B cell (primary cell): ENCODE data around the gene PARD3B. TPM values are rescaled to one million over a fixed set of nuclear protein-coding genes. Genes with fewer than 3 reads are reported as not detected.

Source experiments
- ATAC-seq: fragments of 200-7000 bp; cut with Tn5 transposase; one replicate; pipeline ENCODE4 v1.10.0; 2021; ENCODE audit warnings: low read depth, mild to moderate bottlenecking, moderate number of reproducible peaks, moderate library complexity
- CTCF ChIA-PET: fragments of 350-600 bp; sonication (Branson Sonifier 250); formaldehyde crosslinking; loops from one replicate; lab custom pipeline; 2021; ENCODE audit warnings: antibody characterized with exemption, inconsistent platforms; lab: Charles Lee
- POLR2A ChIA-PET: fragments of 350-600 bp; sonication (Branson Sonifier 250); formaldehyde crosslinking; loops from one replicate; lab custom pipeline; 2021; ENCODE audit warnings: antibody characterized with exemption; lab: Charles Lee
- DNase-seq: peaks from one replicate; pipeline ENCODE4 v3.0.0; 2013
- H2AFZ ChIP-seq: 2 replicates; pipeline ENCODE4 v1.6.1; 2012; ENCODE audit warnings: mild to moderate bottlenecking, low read depth, low read length; ENCODE audit not compliant: insufficient read depth, poor library complexity, severe bottlenecking
- H3K27ac ChIP-seq, 2 donors: 1 replicate in 1 of 2; 2 replicates in 1 of 2; pipeline ENCODE4 v1.5.1; 2012 to 2013; ENCODE audit warnings: low read length in 2 of 2, mild to moderate bottlenecking in 2 of 2, moderate library complexity in 1 of 2
- H3K27me3 ChIP-seq, 4 experiments: fragments of 200-600 bp in 1 of 4; sonication (generic) in 1 of 4; replicated peaks in 1 of 4; 1 replicate in 2 of 4; 2 replicates in 2 of 4; pipeline versions ENCODE4 v1.6.1 to v1.7.0; 2013 to 2016; ENCODE audit warnings: low read length in 3 of 4, mild to moderate bottlenecking in 2 of 4, mixed read lengths in 1 of 4, moderate library complexity in 1 of 4; ENCODE audit not compliant: insufficient read depth in 4 of 4, control insufficient read depth in 3 of 4; ENCODE audit errors: control extremely low read depth in 1 of 4
- H3K36me3 ChIP-seq, 2 experiments: replicated peaks in 1 of 2; 1 replicate in 1 of 2; 2 replicates in 1 of 2; pipeline versions ENCODE4 v1.6.1 to v1.7.1; 2013; ENCODE audit warnings: low read length in 1 of 2; ENCODE audit not compliant: insufficient read depth in 2 of 2, control insufficient read depth in 1 of 2; ENCODE audit errors: control extremely low read depth in 1 of 2, extremely low read depth in 1 of 2
- H3K4me1 ChIP-seq, 2 donors: fragments of 200-600 bp in 1 of 2; sonication (generic) in 1 of 2; 1 replicate in 1 of 2; 2 replicates in 1 of 2; pipeline versions ENCODE4 v1.5.1 to v1.6.1; 2013 to 2017; ENCODE audit warnings: low read length in 2 of 2; ENCODE audit not compliant: control insufficient read depth in 2 of 2, insufficient read depth in 2 of 2
- H3K4me2 ChIP-seq: replicated peaks from 2 replicates; pipeline ENCODE3; 2012; ENCODE audit warnings: mild to moderate bottlenecking, low read depth, low read length; ENCODE audit not compliant: poor library complexity, severe bottlenecking
- H3K4me3 ChIP-seq, 5 experiments: fragments of 200-600 bp in 1 of 5; sonication (generic) in 1 of 5; 1 replicate in 3 of 5; 2 replicates in 2 of 5; pipeline versions ENCODE4 v1.5.1 to v1.7.0; 2011 to 2016; ENCODE audit warnings: low read length in 4 of 5, mild to moderate bottlenecking in 4 of 5, low read depth in 2 of 5, control low read depth in 1 of 5, moderate library complexity in 1 of 5; ENCODE audit not compliant: insufficient read depth in 1 of 5; ENCODE audit errors: control extremely low read depth in 1 of 5, extremely low read depth in 1 of 5
- H3K79me2 ChIP-seq: fragments of 200-600 bp; sonication (generic); one replicate; pipeline ENCODE4 v1.6.0; 2016; ENCODE audit warnings: low read length; ENCODE audit not compliant: control insufficient read depth, insufficient read depth
- H3K9ac ChIP-seq: fragments of 200-600 bp; sonication (generic); 2 replicates; pipeline ENCODE4 v1.6.1; 2017; ENCODE audit warnings: mild to moderate bottlenecking, low read length, moderate library complexity
- H3K9me3 ChIP-seq, 3 donors: one replicate each; pipeline versions ENCODE4 v1.6.1 to v1.7.1; 2013; ENCODE audit warnings: low read length in 2 of 3; ENCODE audit not compliant: control insufficient read depth in 2 of 3, insufficient read depth in 1 of 3; ENCODE audit errors: control extremely low read depth in 1 of 3
- H4K20me1 ChIP-seq: 2 replicates; pipeline ENCODE4 v1.6.0; 2012; ENCODE audit warnings: mild to moderate bottlenecking, low read length; ENCODE audit not compliant: insufficient read depth, control insufficient read depth, poor library complexity, severe bottlenecking
- H3K27ac Mint-ChIP-seq: one replicate; pipeline ENCODE4 v1.8.0; 2021; ENCODE audit warnings: mixed read lengths
- H3K27me3 Mint-ChIP-seq: one replicate; pipeline ENCODE4 v1.8.0; 2021; ENCODE audit warnings: mixed read lengths
- H3K4me1 Mint-ChIP-seq: one replicate; pipeline ENCODE4 v1.8.0; 2021; ENCODE audit warnings: mixed read lengths
- H3K4me3 Mint-ChIP-seq: one replicate; pipeline ENCODE4 v1.8.0; 2021; ENCODE audit warnings: mixed read lengths
- H3K9me3 Mint-ChIP-seq: one replicate; pipeline ENCODE4 v1.8.0; 2022; ENCODE audit warnings: mixed read lengths; ENCODE audit not compliant: insufficient read depth
- EZH2 ChIP-seq: IDR thresholded peaks from 2 replicates; pipeline ENCODE4 v1.6.1; 2012; ENCODE audit warnings: borderline replicate concordance, low read depth, mild to moderate bottlenecking, moderate library complexity, low read length; ENCODE audit not compliant: insufficient read depth, poor library complexity, severe bottlenecking
- WGBS: methylation state at CpG from one replicate; pipeline ENCODE4 v1.1.5; 2013; ENCODE audit warnings: missing lambda C conversion rate; ENCODE audit not compliant: insufficient coverage; 5-methylcytosine and 5-hydroxymethylcytosine counted together
- intact Hi-C: fragments of 100-400 bp; cut with micrococcal nuclease; formaldehyde crosslinking; loops from one replicate; pipeline ENCODE4 v1.10.0; 2022
- polyA plus RNA-seq: library from polyadenylated mRNA; depleted of rRNA; stranded (reverse); fragments of >200 nt; gene quantifications from 2 replicates; pipeline ENCODE4 v1.2.3, GENCODE V29; 2012
- total RNA-seq, 2 donors: library from RNA; stranded (reverse); fragments of 120-200 nt in 1 of 2; gene quantifications; 1 replicate in 1 of 2; 2 replicates in 1 of 2; pipeline versions ENCODE4 v1.2.3 to v1.2.4, GENCODE V29; 2013 to 2022
- TF ChIP-seq, protein P1 (sequence below): fragments of 200-600 bp; IDR thresholded peaks from one replicate; pipeline ENCODE4 v1.8.0; 2022; ENCODE audit warnings: antibody characterized with exemption, mild to moderate bottlenecking

Gene PARD3B
- total and polyA plus RNA-seq, 2 donors (not counting 1 experiment from before 2014, with no cell fraction given): not detected

DNA sequence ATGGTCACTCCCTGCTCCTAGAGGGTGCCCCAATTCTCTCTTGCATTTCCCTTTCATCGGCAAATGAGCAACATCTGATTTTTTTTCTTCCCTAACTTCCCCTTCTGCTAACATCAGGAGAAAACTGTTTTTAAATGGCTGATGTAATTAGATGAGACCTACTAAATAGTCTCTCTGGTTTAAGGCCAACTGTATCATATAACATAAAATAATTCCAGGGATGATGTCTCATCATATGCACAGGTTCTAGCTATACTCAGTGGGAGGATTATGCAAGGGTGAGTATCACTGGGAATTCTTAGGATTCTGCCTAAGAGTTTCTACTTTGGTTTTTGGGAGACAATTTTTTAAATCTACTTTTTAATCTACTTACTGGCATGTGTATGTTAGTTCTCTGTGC lies 193.4 kb downstream of the PARD3B start:
- ATAC-seq (no peak), DNase-seq (no peak)
- Histone ChIP-seq H3K4me2 (no peak overlapping the region), H3K27ac (no peak overlapping the region), H4K20me1 (no peaks in the 10 kb centered on the region), H3K9ac (no peak overlapping the region), H3K27me3 (no peaks in the 10 kb centered on the region), H3K4me3 (no peak overlapping the region), H3K9me3 (peaks cover 0 to 7% (median 1%) of the 10 kb centered on the region in 3 donors), H3K79me2 (no peaks in the 10 kb centered on the region), H3K4me1 (no peaks in the 10 kb centered on the region), H2AFZ (no peak overlapping the region), H3K36me3 (no peaks in the 10 kb centered on the region)
- H3K4me1 Mint-ChIP-seq: no peaks in the 10 kb centered on the region
- H3K27me3 Mint-ChIP-seq: no peaks in the 10 kb centered on the region
- TF ChIP-seq, protein P1, sequence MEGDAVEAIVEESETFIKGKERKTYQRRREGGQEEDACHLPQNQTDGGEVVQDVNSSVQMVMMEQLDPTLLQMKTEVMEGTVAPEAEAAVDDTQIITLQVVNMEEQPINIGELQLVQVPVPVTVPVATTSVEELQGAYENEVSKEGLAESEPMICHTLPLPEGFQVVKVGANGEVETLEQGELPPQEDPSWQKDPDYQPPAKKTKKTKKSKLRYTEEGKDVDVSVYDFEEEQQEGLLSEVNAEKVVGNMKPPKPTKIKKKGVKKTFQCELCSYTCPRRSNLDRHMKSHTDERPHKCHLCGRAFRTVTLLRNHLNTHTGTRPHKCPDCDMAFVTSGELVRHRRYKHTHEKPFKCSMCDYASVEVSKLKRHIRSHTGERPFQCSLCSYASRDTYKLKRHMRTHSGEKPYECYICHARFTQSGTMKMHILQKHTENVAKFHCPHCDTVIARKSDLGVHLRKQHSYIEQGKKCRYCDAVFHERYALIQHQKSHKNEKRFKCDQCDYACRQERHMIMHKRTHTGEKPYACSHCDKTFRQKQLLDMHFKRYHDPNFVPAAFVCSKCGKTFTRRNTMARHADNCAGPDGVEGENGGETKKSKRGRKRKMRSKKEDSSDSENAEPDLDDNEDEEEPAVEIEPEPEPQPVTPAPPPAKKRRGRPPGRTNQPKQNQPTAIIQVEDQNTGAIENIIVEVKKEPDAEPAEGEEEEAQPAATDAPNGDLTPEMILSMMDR: no peak
- no peak for TF ChIP-seq EZH2
- no peak overlapping the region for H3K27ac Mint-ChIP-seq
- intact Hi-C loops: no loop called here
- WGBS: no CpG with 5 or more reads among the region's 1 CpG
- POLR2A ChIA-PET: no interaction called here
- no peak overlapping the region for H3K4me3 Mint-ChIP-seq
- CTCF ChIA-PET: no interaction called here
- H3K9me3 Mint-ChIP-seq: peaks cover 4% of the 10 kb centered on the region

GRCh38 chr2:204743393-204743960 lies 198.2 kb downstream of the PARD3B start:
- ATAC-seq (no peak), DNase-seq (no peak)
- Histone ChIP-seq H3K79me2 (no peaks in the 10 kb centered on the region), H3K9me3 (peaks cover 0 to 7% (median 1%) of the 10 kb centered on the region in 3 donors), H3K4me3 (no peak overlapping the region), H3K4me2 (no peak overlapping the region), H3K27ac (no peak overlapping the region), H3K36me3 (no peaks in the 10 kb centered on the region), H3K9ac (no peak overlapping the region), H3K4me1 (no peaks in the 10 kb centered on the region), H4K20me1 (no peaks in the 10 kb centered on the region), H3K27me3 (no peaks in the 10 kb centered on the region), H2AFZ (no peak overlapping the region)
- POLR2A ChIA-PET: no interaction called here
- H3K27me3 Mint-ChIP-seq: no peaks in the 10 kb centered on the region
- no peak overlapping the region for H3K4me3 Mint-ChIP-seq
- no peaks in the 10 kb centered on the region for H3K4me1 Mint-ChIP-seq
- TF ChIP-seq EZH2: no peak
- TF ChIP-seq, protein P1: no peak
- intact Hi-C loops: no loop called here
- H3K9me3 Mint-ChIP-seq: peaks cover 2% of the 10 kb centered on the region
- CTCF ChIA-PET: no interaction called here
- WGBS: no CpG with 5 or more reads among the region's 2 CpGs
- H3K27ac Mint-ChIP-seq: no peak overlapping the region
